Nephron progenitor cell (in vitro differentiated cells): ENCODE data around the gene MECP2.

Experiments used
- DNase-seq: peaks from one replicate; pipeline ENCODE4 v3.0.0; 2021
- H3K27ac Mint-ChIP-seq: 2 replicates; pipeline ENCODE4 v1.8.0; 2021; ENCODE audit warnings: mild to moderate bottlenecking, moderate library complexity, mixed read lengths
- H3K27me3 Mint-ChIP-seq: 2 replicates; pipeline ENCODE4 v1.8.0; 2021; ENCODE audit warnings: mild to moderate bottlenecking, low read depth, mixed read lengths; ENCODE audit not compliant: poor library complexity
- H3K36me3 Mint-ChIP-seq: 2 replicates; pipeline ENCODE4 v1.8.0; 2021; ENCODE audit warnings: low read depth, mixed read lengths
- H3K4me1 Mint-ChIP-seq: 2 replicates; pipeline ENCODE4 v1.8.0; 2021; ENCODE audit warnings: mixed read lengths
- H3K4me3 Mint-ChIP-seq: 2 replicates; pipeline ENCODE4 v1.8.0; 2021; ENCODE audit warnings: mild to moderate bottlenecking, moderate library complexity, mixed read lengths
- H3K9me3 Mint-ChIP-seq: 2 replicates; pipeline ENCODE4 v1.8.0; 2021; ENCODE audit warnings: mild to moderate bottlenecking, moderate library complexity, mixed read lengths
- CTCF ChIP-seq: fragments of 200-600 bp; sonication (generic); IDR thresholded peaks from 2 replicates; pipeline ENCODE4 v1.5.0; 2021; ENCODE audit warnings: antibody characterized with exemption

Gene MECP2

GRCh38 chrX:154043003-154043763 lies 54.3 kb downstream of the MECP2 start:
- Mint-ChIP-seq H3K4me1 (peaks cover 49% of the 10 kb centered on the region), H3K27me3 (peaks cover 2% of the 10 kb centered on the region), H3K4me3 (no peak overlapping the region), H3K27ac (no peak overlapping the region), H3K9me3 (peaks cover 58% of the 10 kb centered on the region), H3K36me3 (peaks cover 33% of the 10 kb centered on the region)
- TF ChIP-seq CTCF, result no peak
- no peak for DNase-seq

GRCh38 chrX:154040863-154041262 lies 56.7 kb downstream of the MECP2 start:
- Mint-ChIP-seq H3K27ac (no peak overlapping the region), H3K36me3 (peaks cover 18% of the 10 kb centered on the region), H3K27me3 (no peaks in the 10 kb centered on the region), H3K4me3 (no peak overlapping the region), H3K4me1 (peaks cover 34% of the 10 kb centered on the region), H3K9me3 (peaks cover 55% of the 10 kb centered on the region)
- DNase-seq, result no peak
- no peak for TF ChIP-seq CTCF

GRCh38 chrX:154040307-154040756 lies 57.2 kb downstream of the MECP2 start:
- H3K27me3 Mint-ChIP-seq, result no peaks in the 10 kb centered on the region
- peak overlapping the region; percentile 34 for H3K27ac Mint-ChIP-seq
- no peak for DNase-seq
- peaks cover 15% of the 10 kb centered on the region for H3K36me3 Mint-ChIP-seq
- TF ChIP-seq CTCF, result no peak
- peaks cover 50% of the 10 kb centered on the region for H3K9me3 Mint-ChIP-seq
- peaks cover 33% of the 10 kb centered on the region for H3K4me1 Mint-ChIP-seq
- no peak overlapping the region for H3K4me3 Mint-ChIP-seq

GRCh38 chrX:154039577-154039976 lies 57.9 kb downstream of the MECP2 start:
- no peak overlapping the region for H3K4me3 Mint-ChIP-seq
- no peaks in the 10 kb centered on the region for H3K27me3 Mint-ChIP-seq
- no peak for DNase-seq
- H3K36me3 Mint-ChIP-seq, result peaks cover 20% of the 10 kb centered on the region
- peak overlapping the region; percentile 34 for H3K27ac Mint-ChIP-seq
- H3K9me3 Mint-ChIP-seq, result peaks cover 51% of the 10 kb centered on the region
- TF ChIP-seq CTCF, result no peak
- H3K4me1 Mint-ChIP-seq, result peaks cover 39% of the 10 kb centered on the region

GRCh38 chrX:154038656-154039055 lies 58.9 kb downstream of the MECP2 start:
- H3K4me1 Mint-ChIP-seq, result peaks cover 43% of the 10 kb centered on the region
- no peaks in the 10 kb centered on the region for H3K27me3 Mint-ChIP-seq
- peaks cover 20% of the 10 kb centered on the region for H3K36me3 Mint-ChIP-seq
- DNase-seq, result no peak
- H3K27ac Mint-ChIP-seq, result peak overlapping the region; percentile 9
- no peak for TF ChIP-seq CTCF
- H3K9me3 Mint-ChIP-seq, result peaks cover 54% of the 10 kb centered on the region
- no peak overlapping the region for H3K4me3 Mint-ChIP-seq

GRCh38 chrX:154037754-154038153 lies 59.8 kb downstream of the MECP2 start:
- DNase-seq, result no peak
- no peak for TF ChIP-seq CTCF
- Mint-ChIP-seq H3K27me3 (no peaks in the 10 kb centered on the region), H3K4me3 (no peak overlapping the region), H3K27ac (no peak overlapping the region), H3K4me1 (peaks cover 51% of the 10 kb centered on the region), H3K36me3 (peaks cover 20% of the 10 kb centered on the region), H3K9me3 (peaks cover 61% of the 10 kb centered on the region)
